Activated CD4-positive, alpha-beta memory T cell treated with anti-CD3 and anti-CD28 coated beads, Interleukin-2, amount 10 ng/mL, durations not matched to agents 7 days and 5 days (primary cell): Measurements from ENCODE around the gene FAM171A1. TPM values are rescaled to one million over a fixed set of nuclear protein-coding genes. Genes with fewer than 3 reads are reported as not detected.
"Not testable (repeated sequence)": the region's sequence is repeated elsewhere in the genome, so short reads cannot be mapped to it uniquely, and the experiment has no call there.

Source experiments
- CTCF ChIA-PET: fragments of 350-600 bp; sonication (Branson Sonifier 250); formaldehyde crosslinking; loops from one replicate; lab custom pipeline; 2021; ENCODE audit warnings: antibody characterized with exemption, inconsistent platforms; lab: Charles Lee
- POLR2A ChIA-PET: fragments of 350-600 bp; sonication (Branson Sonifier 250); formaldehyde crosslinking; loops from one replicate; lab custom pipeline; 2021; ENCODE audit warnings: antibody characterized with exemption; lab: Charles Lee
- DNase-seq: peaks from one replicate; pipeline ENCODE4 v3.0.0-alpha.2; 2020
- H3K27ac Mint-ChIP-seq: one replicate; pipeline ENCODE4 v1.8.0; 2021; ENCODE audit warnings: mild to moderate bottlenecking, mixed read lengths
- H3K27me3 Mint-ChIP-seq: one replicate; pipeline ENCODE4 v1.8.0; 2021; ENCODE audit warnings: mixed read lengths
- H3K36me3 Mint-ChIP-seq: one replicate; pipeline ENCODE4 v1.8.0; 2021; ENCODE audit warnings: low read depth, mixed read lengths
- H3K4me1 Mint-ChIP-seq: one replicate; pipeline ENCODE4 v1.8.0; 2021; ENCODE audit warnings: mixed read lengths
- H3K4me3 Mint-ChIP-seq: one replicate; pipeline ENCODE4 v1.8.0; 2021; ENCODE audit warnings: mild to moderate bottlenecking, mixed read lengths
- H3K9me3 Mint-ChIP-seq: one replicate; pipeline ENCODE4 v1.8.0; 2021; ENCODE audit warnings: mixed read lengths
- total RNA-seq, 2 experiments: library from RNA; stranded (reverse); gene quantifications; one replicate each; pipeline ENCODE4 v1.2.3, GENCODE V29; 2021

FAM171A1 gene
- total RNA-seq, 2 experiments from 2014 or later: 6.0 to 6.8 TPM

DNA sequence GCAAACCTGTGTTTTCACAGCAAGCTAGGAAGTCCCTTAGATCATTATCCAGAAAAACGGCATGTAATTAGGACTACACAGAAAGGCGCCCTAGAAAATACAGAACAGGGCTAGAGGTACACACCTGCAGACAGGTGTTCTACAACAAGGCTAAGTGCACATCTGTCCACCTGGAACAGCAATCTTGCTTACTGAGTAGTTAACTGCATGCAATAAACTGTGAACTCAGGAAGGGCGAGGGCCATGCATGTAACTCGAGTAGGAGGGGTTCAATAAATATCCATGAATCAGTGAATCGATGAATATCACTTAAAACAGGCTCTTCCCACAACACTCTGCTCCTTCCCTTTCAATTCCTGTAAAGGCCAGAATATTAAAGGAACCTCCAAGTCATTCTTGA, 22.0 kb downstream of the FAM171A1 start:
- Mint-ChIP-seq H3K4me1 (no peaks in the 10 kb centered on the region), H3K4me3 (no peak overlapping the region), H3K27ac (no peak overlapping the region), H3K9me3 (no peaks in the 10 kb centered on the region), H3K36me3 (no peaks in the 10 kb centered on the region), H3K27me3 (peaks cover 27% of the 10 kb centered on the region)
- DNase-seq: no peak
- POLR2A ChIA-PET: interaction anchor here (1.0 kb wide), 1 partner anchor 501 kb away, joined by 3 read pairs; no protein-coding TSS in a partner anchor
- CTCF ChIA-PET: no interaction called here

GRCh38 chr10:15348579-15348978, 22.5 kb downstream of the FAM171A1 start:
- ChIA-PET CTCF (interaction anchor here (0.6 kb wide), 1 partner anchor 237 kb away, joined by 3 read pairs; no protein-coding TSS in a partner anchor), POLR2A (interaction anchor here (1.0 kb wide), 1 partner anchor 501 kb away, joined by 3 read pairs; no protein-coding TSS in a partner anchor)
- no peak for DNase-seq
- Mint-ChIP-seq H3K36me3 (no peaks in the 10 kb centered on the region), H3K27ac (no peak overlapping the region), H3K27me3 (peaks cover 27% of the 10 kb centered on the region), H3K4me1 (no peaks in the 10 kb centered on the region), H3K9me3 (no peaks in the 10 kb centered on the region), H3K4me3 (no peak overlapping the region)

- Mint-ChIP-seq H3K4me3 (no peak overlapping the region), H3K36me3 (no peaks in the 10 kb centered on the region), H3K27me3 (peaks cover 27% of the 10 kb centered on the region), H3K4me1 (no peaks in the 10 kb centered on the region), H3K27ac (no peak overlapping the region), H3K9me3 (no peaks in the 10 kb centered on the region)
- DNase-seq: no peak
- CTCF ChIA-PET: no interaction called here
- POLR2A ChIA-PET: no interaction called here
Measured at GRCh38 chr10:15347150-15347549, 23.9 kb downstream of the FAM171A1 start.

GRCh38 chr10:15346440-15347141, 24.5 kb downstream of the FAM171A1 start:
- ChIA-PET CTCF (no interaction called here), POLR2A (no interaction called here)
- Mint-ChIP-seq H3K36me3 (no peaks in the 10 kb centered on the region), H3K27ac (no peak overlapping the region), H3K27me3 (peaks cover 27% of the 10 kb centered on the region), H3K4me1 (no peaks in the 10 kb centered on the region), H3K4me3 (no peak overlapping the region), H3K9me3 (no peaks in the 10 kb centered on the region)
- DNase-seq: no peak

DNA sequence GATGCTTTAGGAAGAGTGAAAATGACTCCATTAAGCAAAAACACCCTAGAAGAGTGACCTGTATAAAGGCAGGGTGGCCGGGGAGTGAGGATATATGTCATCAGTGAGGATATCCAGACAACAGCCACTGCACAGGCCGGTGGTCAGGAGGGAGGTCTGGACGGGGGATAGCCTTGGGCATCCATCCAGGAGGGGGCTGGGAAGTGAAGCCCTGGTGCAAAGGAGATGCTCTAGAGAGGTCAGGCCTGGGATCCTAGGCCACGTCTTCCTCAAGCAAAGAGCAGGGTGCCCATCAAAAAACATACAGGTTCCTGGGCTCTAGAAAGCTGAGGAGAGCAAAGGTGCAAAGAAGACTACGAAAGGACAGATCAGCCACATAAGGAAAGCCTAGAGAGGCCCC, 25.6 kb downstream of the FAM171A1 start:
- POLR2A ChIA-PET: no interaction called here
- H3K27ac Mint-ChIP-seq: no peak overlapping the region
- peaks cover 20% of the 10 kb centered on the region for H3K27me3 Mint-ChIP-seq
- DNase-seq: no peak
- CTCF ChIA-PET: no interaction called here
- H3K4me3 Mint-ChIP-seq: no peak overlapping the region
- no peaks in the 10 kb centered on the region for H3K4me1 Mint-ChIP-seq
- H3K9me3 Mint-ChIP-seq: no peaks in the 10 kb centered on the region
- no peaks in the 10 kb centered on the region for H3K36me3 Mint-ChIP-seq

DNA sequence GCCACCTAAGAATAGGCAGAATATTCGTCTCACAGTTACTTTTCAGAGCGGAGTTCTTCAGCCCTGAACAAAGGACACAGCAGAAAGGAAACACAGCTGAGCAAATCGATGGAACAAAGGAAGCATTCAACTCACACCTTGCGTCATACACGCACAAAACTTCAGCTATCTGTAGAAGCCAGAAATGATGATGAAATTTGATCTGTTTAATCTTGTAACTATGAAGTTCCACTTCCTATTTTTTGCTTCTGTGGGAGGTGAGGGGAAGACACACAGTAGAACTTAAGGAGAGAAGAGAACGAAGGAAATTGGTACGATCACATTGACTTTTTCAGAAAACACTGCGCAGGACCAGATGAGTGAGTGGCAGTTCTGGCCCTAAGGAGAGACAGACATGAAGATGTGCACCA, 26.2 kb downstream of the FAM171A1 start:
- H3K36me3 Mint-ChIP-seq: no peaks in the 10 kb centered on the region
- no peaks in the 10 kb centered on the region for H3K4me1 Mint-ChIP-seq
- no peak overlapping the region for H3K4me3 Mint-ChIP-seq
- H3K27me3 Mint-ChIP-seq: peaks cover 20% of the 10 kb centered on the region
- H3K27ac Mint-ChIP-seq: no peak overlapping the region
- no peak for DNase-seq
- H3K9me3 Mint-ChIP-seq: no peaks in the 10 kb centered on the region
- ChIA-PET CTCF (no interaction called here), POLR2A (no interaction called here)

DNA sequence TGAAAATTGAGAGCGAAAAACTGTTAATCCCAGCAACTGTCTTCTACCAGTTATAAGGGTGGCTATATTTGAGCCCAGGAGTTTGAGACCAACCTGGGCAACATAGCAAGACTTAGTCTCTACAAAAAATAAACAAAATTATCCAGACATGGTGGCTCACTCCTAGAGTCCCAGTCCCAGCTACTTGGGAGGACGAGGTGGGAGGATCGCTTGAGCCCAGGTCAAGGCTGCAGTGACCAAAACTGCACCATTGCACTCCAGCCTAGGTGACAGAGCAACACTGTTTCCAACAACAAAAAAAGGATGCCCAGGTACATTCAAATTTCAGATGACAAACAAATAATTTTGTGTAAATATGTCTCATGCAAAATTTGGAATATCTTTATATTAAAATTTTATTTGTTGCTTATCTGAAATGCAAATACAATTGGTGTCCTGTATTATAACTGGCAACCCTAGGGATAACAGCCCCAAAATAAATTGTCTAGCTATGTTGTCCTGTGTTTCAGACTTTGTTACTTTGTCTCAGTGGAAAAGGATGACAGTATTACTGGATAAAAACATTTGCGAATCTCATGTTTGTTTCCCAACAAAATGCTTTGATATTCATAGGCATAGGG, 26.7 kb downstream of the FAM171A1 start:
- ChIA-PET CTCF (no interaction called here), POLR2A (no interaction called here)
- no peaks in the 10 kb centered on the region for H3K9me3 Mint-ChIP-seq
- H3K36me3 Mint-ChIP-seq: no peaks in the 10 kb centered on the region
- H3K27me3 Mint-ChIP-seq: peaks cover 18% of the 10 kb centered on the region
- H3K4me3 Mint-ChIP-seq: no peak overlapping the region
- DNase-seq: no peak
- no peak overlapping the region for H3K27ac Mint-ChIP-seq
- H3K4me1 Mint-ChIP-seq: no peaks in the 10 kb centered on the region

DNA sequence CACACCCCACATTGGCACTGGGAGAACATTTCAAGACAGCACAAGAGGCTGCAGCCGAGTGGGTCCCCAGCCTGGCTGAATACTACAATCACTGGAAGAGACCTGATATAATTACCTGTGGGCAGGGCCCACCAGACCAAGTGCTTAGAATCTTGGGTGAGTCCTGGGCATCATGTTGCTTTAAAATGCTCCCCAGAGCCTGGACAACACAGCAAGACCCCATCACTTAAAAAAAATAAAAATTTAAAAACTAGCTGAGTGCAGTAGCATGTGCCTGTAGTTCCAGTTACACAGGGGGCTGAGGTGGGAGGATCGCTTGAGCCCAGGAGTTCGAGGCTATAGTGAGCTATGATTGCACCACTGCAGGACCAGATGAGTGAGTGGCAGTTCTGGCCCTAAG, 28.1 kb downstream of the FAM171A1 start:
- ChIA-PET CTCF (no interaction called here), POLR2A (no interaction called here)
- Mint-ChIP-seq H3K4me3 (no peak overlapping the region), H3K9me3 (no peaks in the 10 kb centered on the region), H3K27ac (no peak overlapping the region), H3K27me3 (peaks cover 14% of the 10 kb centered on the region), H3K36me3 (no peaks in the 10 kb centered on the region), H3K4me1 (no peaks in the 10 kb centered on the region)
- no peak for DNase-seq

GRCh38 chr10:15341502-15342128, 29.5 kb downstream of the FAM171A1 start:
- H3K36me3 Mint-ChIP-seq: no peaks in the 10 kb centered on the region
- CTCF ChIA-PET: no interaction called here
- H3K27ac Mint-ChIP-seq: no peak overlapping the region
- no peaks in the 10 kb centered on the region for H3K4me1 Mint-ChIP-seq
- no peak overlapping the region for H3K4me3 Mint-ChIP-seq
- peaks cover 14% of the 10 kb centered on the region for H3K27me3 Mint-ChIP-seq
- DNase-seq: no peak
- POLR2A ChIA-PET: no interaction called here
- no peaks in the 10 kb centered on the region for H3K9me3 Mint-ChIP-seq

DNA sequence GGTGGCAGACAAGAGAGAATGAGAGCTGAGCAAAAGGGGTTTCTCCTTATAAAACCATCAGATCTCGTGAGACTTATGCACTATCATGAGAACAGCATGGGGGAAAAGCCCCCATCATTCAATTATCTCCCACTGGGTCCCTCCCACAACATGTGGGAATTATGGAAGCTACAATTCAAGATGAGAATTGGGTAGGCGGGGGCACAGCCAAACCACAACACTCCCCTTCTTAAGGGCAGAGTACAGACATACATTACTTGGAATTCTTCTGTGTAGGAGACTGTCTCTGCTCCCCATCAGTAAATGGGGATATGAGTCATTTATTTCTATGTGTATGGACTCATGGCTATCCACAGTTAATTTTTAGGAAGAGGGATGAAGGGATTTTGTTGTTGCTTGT, 31.2 kb downstream of the FAM171A1 start:
- no peaks in the 10 kb centered on the region for H3K36me3 Mint-ChIP-seq
- no peaks in the 10 kb centered on the region for H3K4me1 Mint-ChIP-seq
- DNase-seq: no peak
- ChIA-PET CTCF (no interaction called here), POLR2A (no interaction called here)
- no peak overlapping the region for H3K27ac Mint-ChIP-seq
- no peaks in the 10 kb centered on the region for H3K9me3 Mint-ChIP-seq
- no peak overlapping the region for H3K4me3 Mint-ChIP-seq
- H3K27me3 Mint-ChIP-seq: peaks cover 3% of the 10 kb centered on the region

DNA sequence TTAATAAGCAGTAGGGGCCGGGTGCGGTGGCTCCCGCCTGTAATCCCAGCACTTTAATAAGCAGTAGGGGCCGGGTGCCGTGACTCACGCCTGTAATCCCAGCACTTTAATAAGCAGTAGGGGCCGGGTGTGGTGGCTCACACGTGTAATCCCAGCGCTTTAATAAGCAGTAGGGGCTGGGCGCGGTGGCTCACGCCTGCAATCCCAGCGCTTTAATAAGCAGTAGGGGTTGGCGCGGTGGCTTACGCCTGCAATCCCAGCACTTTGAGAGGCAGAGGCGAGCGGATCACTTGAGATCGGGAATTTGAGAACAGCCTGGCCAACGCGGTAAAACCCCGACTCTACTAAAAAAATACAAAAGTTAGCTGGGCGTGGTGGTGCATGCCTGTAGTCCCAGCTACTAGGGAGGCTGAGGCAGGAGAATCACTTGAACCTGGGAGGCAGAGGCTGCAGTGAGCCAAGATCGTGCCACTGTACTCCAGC, 33.6 kb downstream of the FAM171A1 start:
- POLR2A ChIA-PET, H3K27ac Mint-ChIP-seq, H3K4me1 Mint-ChIP-seq, CTCF ChIA-PET, H3K9me3 Mint-ChIP-seq, DNase-seq, H3K4me3 Mint-ChIP-seq, H3K27me3 Mint-ChIP-seq, H3K36me3 Mint-ChIP-seq: not testable (repeated sequence)

DNA sequence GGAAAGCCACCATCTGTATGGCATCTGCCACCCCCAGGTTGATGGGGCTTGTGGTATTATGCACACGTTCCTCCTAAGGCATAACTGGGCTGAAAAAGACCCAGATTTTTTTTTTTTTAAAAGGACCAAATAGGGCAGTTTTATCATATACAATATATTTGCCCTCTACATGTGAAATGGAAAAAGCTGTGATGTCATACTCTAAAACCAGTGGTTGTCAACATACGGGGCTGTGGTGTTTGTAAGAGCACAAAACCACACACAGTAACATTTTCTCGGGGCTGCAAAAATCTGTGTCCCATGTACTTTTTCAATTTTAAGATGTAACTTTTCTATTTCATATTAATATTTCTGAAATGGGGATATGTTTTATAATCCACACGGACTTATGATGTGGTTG, 34.9 kb downstream of the FAM171A1 start:
- POLR2A ChIA-PET: no interaction called here
- no peak for DNase-seq
- no peaks in the 10 kb centered on the region for H3K27me3 Mint-ChIP-seq

DNA sequence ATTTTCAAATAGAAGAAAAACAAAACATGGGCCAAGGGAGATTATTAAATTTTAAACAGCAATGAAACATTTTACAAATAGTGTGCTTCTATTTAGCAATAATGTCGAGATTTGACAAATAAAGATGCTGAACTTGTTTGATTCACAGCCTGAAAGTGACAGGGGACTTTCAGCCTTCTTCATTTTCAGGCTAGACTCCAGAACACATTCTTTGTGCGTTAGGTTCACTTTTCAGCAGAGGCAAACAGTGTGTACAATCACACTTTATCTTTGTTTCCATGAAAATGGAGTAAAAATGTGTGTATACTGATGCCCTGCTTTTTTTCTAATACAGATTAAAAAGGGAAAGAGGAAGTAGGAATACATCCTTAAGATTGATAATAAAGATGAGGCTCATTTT, 35.6 kb downstream of the FAM171A1 start:
- POLR2A ChIA-PET: no interaction called here
- Mint-ChIP-seq H3K4me3 (no peak overlapping the region), H3K27me3 (no peaks in the 10 kb centered on the region), H3K27ac (no peak overlapping the region), H3K36me3 (no peaks in the 10 kb centered on the region), H3K9me3 (no peaks in the 10 kb centered on the region), H3K4me1 (no peaks in the 10 kb centered on the region)
- no peak for DNase-seq
- CTCF ChIA-PET: no interaction called here

More for the DNA sequence above, 34.9 kb downstream of the FAM171A1 start:
- H3K9me3 Mint-ChIP-seq: no peaks in the 10 kb centered on the region
- H3K36me3 Mint-ChIP-seq: no peaks in the 10 kb centered on the region
- CTCF ChIA-PET: no interaction called here
- H3K4me1 Mint-ChIP-seq: no peaks in the 10 kb centered on the region
- H3K27ac Mint-ChIP-seq: no peak overlapping the region
- no peak overlapping the region for H3K4me3 Mint-ChIP-seq
